Activated CD8-positive, alpha-beta memory T cell treated with anti-CD3 and anti-CD28 coated beads, Interleukin-2, amount 10 ng/mL, durations not matched to agents 7 days and 5 days (primary cell): Measurements from ENCODE around the gene ELOVL2. TPM values are rescaled to one million over a fixed set of nuclear protein-coding genes. Genes with fewer than 3 reads are reported as not detected.

ENCODE experiments used
- ATAC-seq: fragments of 150-1000 bp; cut with Tn5 transposase; one replicate; pipeline ENCODE4 v1.10.0; 2021; ENCODE audit warnings: moderate library complexity
- CTCF ChIA-PET: fragments of 350-600 bp; sonication (Branson Sonifier 250); formaldehyde crosslinking; loops from one replicate; lab custom pipeline; 2021; ENCODE audit warnings: antibody characterized with exemption; lab: Charles Lee
- DNase-seq: peaks from one replicate; pipeline ENCODE4 v3.0.0-alpha.2; 2020
- H3K27ac Mint-ChIP-seq: one replicate; pipeline ENCODE4 v1.8.0; 2021; ENCODE audit warnings: mild to moderate bottlenecking, mixed read lengths
- H3K27me3 Mint-ChIP-seq: one replicate; pipeline ENCODE4 v1.8.0; 2021; ENCODE audit warnings: mixed read lengths
- H3K36me3 Mint-ChIP-seq: one replicate; pipeline ENCODE4 v1.8.0; 2021; ENCODE audit warnings: mild to moderate bottlenecking, mixed read lengths
- H3K4me1 Mint-ChIP-seq: one replicate; pipeline ENCODE4 v1.8.0; 2021; ENCODE audit warnings: mixed read lengths
- H3K4me3 Mint-ChIP-seq: one replicate; pipeline ENCODE4 v1.8.0; 2021; ENCODE audit warnings: mild to moderate bottlenecking, moderate library complexity, mixed read lengths
- H3K9me3 Mint-ChIP-seq: one replicate; pipeline ENCODE4 v1.8.0; 2022; ENCODE audit warnings: low read depth, mixed read lengths
- total RNA-seq, 2 experiments: library from RNA; stranded (reverse); gene quantifications; one replicate each; pipeline ENCODE4 v1.2.3, GENCODE V29; 2021

The ELOVL2 gene
- total RNA-seq, 2 experiments from 2014 or later = not detected

- Mint-ChIP-seq H3K36me3 (no peaks in the 10 kb centered on the region), H3K4me3 (no peak overlapping the region), H3K9me3 (no peaks in the 10 kb centered on the region), H3K4me1 (no peaks in the 10 kb centered on the region), H3K27me3 (peaks cover 52% of the 10 kb centered on the region), H3K27ac (no peak overlapping the region)
- DNase-seq (no peak), ATAC-seq (no peak)
- CTCF ChIA-PET = interaction anchor here (1.5 kb wide), 1 partner anchor 25 kb away, joined by 3 read pairs; no protein-coding TSS in a partner anchor
Measured at GRCh38 chr6:11027565-11028110, 16.5 kb downstream of the ELOVL2 start.

DNA sequence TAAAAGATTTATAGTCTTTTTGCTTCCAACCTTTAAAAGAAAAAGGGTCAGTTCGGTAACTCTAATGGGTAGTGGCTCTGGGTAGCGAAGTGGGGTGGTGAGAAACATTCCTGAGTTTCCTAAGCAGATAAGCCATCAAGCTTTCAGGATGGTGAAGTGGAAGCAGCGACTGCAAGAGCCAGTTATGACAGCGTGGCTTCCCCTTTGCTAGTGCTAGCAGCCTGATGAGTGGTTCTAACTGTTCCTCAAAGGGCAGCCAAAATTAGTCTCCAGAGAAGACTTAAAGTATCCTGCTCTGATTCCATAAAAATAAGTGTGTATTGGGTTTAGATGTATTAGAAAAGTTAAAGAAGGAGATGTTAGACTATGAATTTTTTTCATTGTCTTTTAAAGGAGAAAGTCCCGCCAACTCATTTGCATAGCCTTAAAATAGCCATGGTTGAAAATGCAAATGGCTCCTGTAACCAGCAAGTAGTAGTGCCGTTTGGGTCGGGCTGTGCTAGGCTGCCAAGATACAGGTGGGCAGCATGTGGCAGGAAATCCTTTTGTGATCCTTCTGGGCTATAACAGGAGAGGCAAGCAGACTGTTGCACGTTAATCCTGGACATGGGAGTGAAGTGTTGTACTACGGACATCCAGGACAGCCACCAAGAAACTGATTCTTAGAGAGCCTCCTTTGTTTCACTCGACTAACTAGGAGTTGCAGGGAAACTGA lies 18.0 kb downstream of the ELOVL2 start:
- Mint-ChIP-seq H3K36me3 (no peaks in the 10 kb centered on the region), H3K4me3 (no peak overlapping the region), H3K9me3 (no peaks in the 10 kb centered on the region), H3K27ac (no peak overlapping the region), H3K4me1 (no peaks in the 10 kb centered on the region), H3K27me3 (peaks cover 44% of the 10 kb centered on the region)
- ATAC-seq (no peak), DNase-seq (no peak)
- CTCF ChIA-PET = no interaction called here

DNA sequence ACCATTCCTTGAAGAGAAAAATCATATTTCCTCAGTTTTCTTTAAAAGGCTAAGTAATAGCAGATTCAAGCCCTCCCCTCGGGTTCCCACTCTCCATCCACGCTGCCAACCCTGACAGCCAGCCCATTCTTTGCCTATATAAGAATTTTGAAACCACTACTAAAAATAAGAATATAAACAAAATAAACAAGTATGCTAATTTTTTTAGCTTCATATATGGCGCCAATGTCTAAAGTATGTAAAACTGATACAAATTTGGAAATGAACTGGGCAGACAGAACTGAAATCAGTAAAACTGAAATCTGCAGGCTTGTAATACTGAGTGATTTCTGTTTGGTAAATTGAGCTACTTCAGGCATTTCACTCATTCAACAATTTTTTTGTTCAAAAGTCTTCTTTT lies 19.0 kb downstream of the ELOVL2 start:
- H3K9me3 Mint-ChIP-seq = no peaks in the 10 kb centered on the region
- no peak overlapping the region for H3K27ac Mint-ChIP-seq
- H3K4me3 Mint-ChIP-seq = no peak overlapping the region
- CTCF ChIA-PET = no interaction called here
- H3K36me3 Mint-ChIP-seq = no peaks in the 10 kb centered on the region
- ATAC-seq (no peak), DNase-seq (no peak)
- H3K4me1 Mint-ChIP-seq = no peaks in the 10 kb centered on the region
- peaks cover 42% of the 10 kb centered on the region for H3K27me3 Mint-ChIP-seq

DNA sequence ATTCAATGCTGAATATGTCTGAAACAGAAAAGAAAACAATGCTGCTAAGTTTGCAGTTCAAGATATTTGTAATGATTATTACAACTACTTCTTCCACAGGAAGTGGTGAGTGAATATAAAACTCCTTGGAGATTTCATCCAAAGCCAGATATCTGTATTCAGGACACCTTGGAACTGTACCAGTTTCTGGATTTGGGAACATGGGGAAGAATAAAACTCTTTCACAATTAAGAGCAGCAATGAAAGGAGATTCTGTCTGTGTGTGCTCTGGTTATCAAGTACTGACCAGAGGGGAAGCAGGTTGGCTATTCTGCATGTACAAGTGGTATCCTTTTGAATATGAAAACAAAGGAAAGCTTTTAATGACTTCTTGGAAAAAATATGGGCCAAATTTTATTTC lies 21.1 kb downstream of the ELOVL2 start:
- ATAC-seq = no peak
- Mint-ChIP-seq H3K4me3 (no peak overlapping the region), H3K27me3 (peaks cover 42% of the 10 kb centered on the region), H3K4me1 (no peaks in the 10 kb centered on the region), H3K27ac (no peak overlapping the region), H3K36me3 (no peaks in the 10 kb centered on the region), H3K9me3 (no peaks in the 10 kb centered on the region)
- DNase-seq = no peak
- CTCF ChIA-PET = interaction anchor here (1.3 kb wide), 1 partner anchor 69 kb away, joined by 3 read pairs; no protein-coding TSS in a partner anchor

- CTCF ChIA-PET = no interaction called here
- Mint-ChIP-seq H3K4me3 (no peak overlapping the region), H3K4me1 (no peaks in the 10 kb centered on the region), H3K27me3 (peaks cover 38% of the 10 kb centered on the region), H3K36me3 (no peaks in the 10 kb centered on the region), H3K9me3 (no peaks in the 10 kb centered on the region), H3K27ac (no peak overlapping the region)
- ATAC-seq = no peak
- no peak for DNase-seq
Measured at GRCh38 chr6:11021714-11022113, 22.4 kb downstream of the ELOVL2 start.

GRCh38 chr6:11021003-11021402 lies 23.1 kb downstream of the ELOVL2 start:
- Mint-ChIP-seq H3K4me3 (no peak overlapping the region), H3K27me3 (peaks cover 39% of the 10 kb centered on the region)
- ATAC-seq = no peak

GRCh38 chr6:11018225-11018624 lies 25.9 kb downstream of the ELOVL2 start:
- ATAC-seq = no peak
- no peak for DNase-seq
- H3K4me3 Mint-ChIP-seq = no peak overlapping the region
- H3K27ac Mint-ChIP-seq = no peak overlapping the region
- H3K9me3 Mint-ChIP-seq = no peaks in the 10 kb centered on the region
- CTCF ChIA-PET = no interaction called here
- H3K4me1 Mint-ChIP-seq = no peaks in the 10 kb centered on the region
- H3K27me3 Mint-ChIP-seq = peaks cover 31% of the 10 kb centered on the region
- no peaks in the 10 kb centered on the region for H3K36me3 Mint-ChIP-seq

More at GRCh38 chr6:11021003-11021402, 23.1 kb downstream of the ELOVL2 start:
- Mint-ChIP-seq H3K9me3 (no peaks in the 10 kb centered on the region), H3K36me3 (no peaks in the 10 kb centered on the region), H3K4me1 (no peaks in the 10 kb centered on the region), H3K27ac (no peak overlapping the region)
- CTCF ChIA-PET = no interaction called here
- DNase-seq = no peak

DNA sequence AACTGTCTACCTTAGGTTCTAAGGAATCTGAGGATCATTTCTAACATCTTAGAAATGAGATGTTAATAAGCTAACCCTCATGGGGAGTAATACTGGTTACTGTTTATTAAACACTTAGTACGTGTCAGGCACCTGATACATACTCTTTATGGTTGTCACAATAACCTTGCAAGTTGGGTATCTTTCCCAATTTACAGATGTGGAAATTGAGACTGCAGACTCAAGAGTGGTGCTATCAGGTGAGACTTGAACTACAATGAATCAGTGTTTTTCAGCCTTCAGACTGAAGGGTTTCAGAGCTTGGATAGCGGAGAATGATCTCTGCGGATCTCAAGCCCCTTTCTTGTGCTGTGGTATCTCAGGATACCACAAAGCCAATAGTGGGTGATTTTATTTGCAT lies 27.0 kb downstream of the ELOVL2 start:
- DNase-seq (no peak), ATAC-seq (no peak)
- Mint-ChIP-seq H3K27ac (no peak overlapping the region), H3K36me3 (no peaks in the 10 kb centered on the region), H3K4me3 (no peak overlapping the region), H3K27me3 (peaks cover 29% of the 10 kb centered on the region), H3K9me3 (no peaks in the 10 kb centered on the region), H3K4me1 (no peaks in the 10 kb centered on the region)
- CTCF ChIA-PET = no interaction called here

DNA sequence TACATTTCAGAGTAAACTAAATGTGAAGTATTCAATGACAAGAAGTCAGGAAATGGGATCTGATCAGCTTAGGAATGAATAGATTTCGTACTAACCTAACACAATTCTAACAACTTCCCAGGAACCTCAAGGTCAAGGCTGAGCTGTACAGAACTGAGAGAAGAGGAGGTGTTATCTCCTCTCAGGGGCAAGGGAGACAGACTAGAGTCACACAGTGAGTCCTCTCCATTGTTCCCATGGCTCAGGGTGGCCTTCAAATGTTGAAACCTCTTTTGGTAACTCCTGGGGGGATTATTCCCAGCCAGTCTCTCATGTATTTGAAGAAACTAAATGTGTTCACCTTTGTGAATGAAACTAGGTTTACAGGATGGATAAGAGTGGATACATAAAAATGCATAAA lies 27.7 kb downstream of the ELOVL2 start:
- Mint-ChIP-seq H3K27ac (no peak overlapping the region), H3K27me3 (peaks cover 31% of the 10 kb centered on the region), H3K4me3 (no peak overlapping the region), H3K9me3 (no peaks in the 10 kb centered on the region), H3K36me3 (no peaks in the 10 kb centered on the region), H3K4me1 (no peaks in the 10 kb centered on the region)
- CTCF ChIA-PET = no interaction called here
- DNase-seq (no peak), ATAC-seq (no peak)

GRCh38 chr6:11015102-11015501 lies 29.0 kb downstream of the ELOVL2 start:
- H3K4me3 Mint-ChIP-seq = no peak overlapping the region
- no peaks in the 10 kb centered on the region for H3K9me3 Mint-ChIP-seq
- H3K27ac Mint-ChIP-seq = no peak overlapping the region
- CTCF ChIA-PET = no interaction called here
- DNase-seq = no peak
- no peaks in the 10 kb centered on the region for H3K4me1 Mint-ChIP-seq
- no peak for ATAC-seq
- no peaks in the 10 kb centered on the region for H3K36me3 Mint-ChIP-seq
- H3K27me3 Mint-ChIP-seq = peaks cover 27% of the 10 kb centered on the region

DNA sequence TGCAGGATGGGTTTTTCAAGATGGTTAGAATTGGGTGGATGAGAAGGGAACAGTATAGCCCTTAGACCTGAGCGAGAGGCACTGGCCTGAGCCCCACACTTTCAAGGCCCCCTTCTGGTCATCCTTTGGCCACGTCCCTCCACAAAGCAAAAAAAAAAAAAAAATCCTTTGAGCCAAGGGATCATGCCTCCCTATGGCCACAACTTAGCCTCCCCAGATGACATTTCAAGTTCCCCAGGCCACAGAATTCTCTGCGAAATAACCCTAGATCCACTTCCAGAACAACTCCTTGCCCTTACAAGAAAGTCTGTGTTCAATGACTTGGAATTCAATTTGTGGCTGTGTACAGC lies 30.4 kb downstream of the ELOVL2 start:
- Mint-ChIP-seq H3K36me3 (no peaks in the 10 kb centered on the region), H3K4me1 (no peaks in the 10 kb centered on the region), H3K4me3 (no peak overlapping the region), H3K27ac (no peak overlapping the region), H3K27me3 (peaks cover 29% of the 10 kb centered on the region), H3K9me3 (no peaks in the 10 kb centered on the region)
- CTCF ChIA-PET = no interaction called here
- DNase-seq = no peak
- ATAC-seq = no peak

GRCh38 chr6:11012976-11013720 lies 31.0 kb downstream of the ELOVL2 start:
- H3K9me3 Mint-ChIP-seq = no peaks in the 10 kb centered on the region
- H3K36me3 Mint-ChIP-seq = no peaks in the 10 kb centered on the region
- H3K27me3 Mint-ChIP-seq = peaks cover 29% of the 10 kb centered on the region
- no peak overlapping the region for H3K4me3 Mint-ChIP-seq
- H3K4me1 Mint-ChIP-seq = no peaks in the 10 kb centered on the region
- DNase-seq (no peak), ATAC-seq (no peak)
- CTCF ChIA-PET = no interaction called here
- no peak overlapping the region for H3K27ac Mint-ChIP-seq

GRCh38 chr6:11012295-11012754 lies 31.8 kb downstream of the ELOVL2 start:
- Mint-ChIP-seq H3K27ac (no peak overlapping the region), H3K36me3 (no peaks in the 10 kb centered on the region), H3K9me3 (no peaks in the 10 kb centered on the region), H3K4me1 (no peaks in the 10 kb centered on the region), H3K4me3 (no peak overlapping the region), H3K27me3 (peaks cover 26% of the 10 kb centered on the region)
- no peak for DNase-seq
- CTCF ChIA-PET = no interaction called here
- no peak for ATAC-seq

DNA sequence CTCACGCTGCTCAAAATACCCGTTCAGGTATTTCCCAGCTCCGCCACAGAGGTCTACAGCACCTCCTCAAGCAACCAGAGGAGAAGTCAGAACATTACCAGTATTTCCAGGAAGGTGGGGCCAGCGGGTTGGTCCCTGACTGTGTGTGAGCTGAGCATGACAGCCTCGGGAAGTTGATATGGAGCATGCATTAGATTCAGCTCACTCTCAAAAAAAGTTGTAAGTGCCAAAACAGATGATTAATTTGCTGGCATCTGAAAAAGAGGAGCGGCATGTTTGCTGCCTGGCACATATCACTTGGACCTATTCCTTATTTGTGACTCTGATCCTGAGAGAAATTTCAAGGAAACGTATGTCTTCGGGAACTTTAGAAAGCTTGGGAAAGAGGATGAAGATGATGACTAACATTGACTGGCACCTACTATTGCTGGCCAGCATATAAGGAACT lies 32.3 kb downstream of the ELOVL2 start:
- CTCF ChIA-PET = no interaction called here
- H3K27ac Mint-ChIP-seq = no peak overlapping the region
- H3K9me3 Mint-ChIP-seq = no peaks in the 10 kb centered on the region
- H3K4me3 Mint-ChIP-seq = no peak overlapping the region
- H3K27me3 Mint-ChIP-seq = peaks cover 26% of the 10 kb centered on the region
- no peaks in the 10 kb centered on the region for H3K36me3 Mint-ChIP-seq
- H3K4me1 Mint-ChIP-seq = no peaks in the 10 kb centered on the region
- DNase-seq (no peak), ATAC-seq (no peak)
